ENCODE results near the gene SMIM22. TPM values are rescaled to one million over a fixed set of nuclear protein-coding genes. Genes with fewer than 3 reads are reported as not detected.

SMIM22 gene
- total RNA-seq, 6 donors from 2014 or later = 5.2 to 71.0 (median 36.6) TPM

- no peaks in the 10 kb centered on the region for H3K27me3 ChIP-seq
- TF ChIP-seq POLR2A (IDR thresholded peaks at IDR 0.05) = no peak
- no peak for TF ChIP-seq POLR2AphosphoS5 (IDR thresholded peaks at IDR 0.05)
- no peak for DNase-seq
- 91 to 94% methylated on average over 11 of the region's 11 CpGs for WGBS, 2 donors
- H3K4me1 ChIP-seq = no peaks in the 10 kb centered on the region
- no peak overlapping the region for H3K27ac ChIP-seq
- peaks cover 17 to 86% (median 64%) of the 10 kb centered on the region in 4 donors for H3K36me3 ChIP-seq
- H3K4me3 ChIP-seq = no peak overlapping the region
- ATAC-seq (ENCODE audit: low FRiP score in 2 of 2) = no peak
- no peaks in the 10 kb centered on the region for H3K9me3 ChIP-seq
Observed at GRCh38 chr16:4753227-4753626, 41.9 kb upstream of the SMIM22 start.

- Histone ChIP-seq H3K27ac (no peak overlapping the region), H3K4me3 (no peak overlapping the region), H3K27me3 (no peaks in the 10 kb centered on the region), H3K4me1 (no peaks in the 10 kb centered on the region), H3K9me3 (no peaks in the 10 kb centered on the region), H3K36me3 (peaks cover 22 to 96% (median 74%) of the 10 kb centered on the region in 4 donors)
- DNase-seq (no peak), ATAC-seq (ENCODE audit: low FRiP score in 2 of 2) (no peak)
- TF ChIP-seq EP300 (IDR thresholded peaks at IDR 0.05) (no peak), POLR2AphosphoS5 (IDR thresholded peaks at IDR 0.05) (no peak), CTCF (IDR thresholded peaks at IDR 0.05) (no peak), POLR2A (IDR thresholded peaks at IDR 0.05) (no peak)
- 97 to 100% methylated on average over 4 of the region's 4 CpGs for WGBS, 2 donors
Observed at GRCh38 chr16:4754865-4755264, 40.3 kb upstream of the SMIM22 start.

- Histone ChIP-seq H3K9me3 (no peaks in the 10 kb centered on the region), H3K27ac (no peak overlapping the region), H3K36me3 (peaks cover 28 to 98% (median 79%) of the 10 kb centered on the region in 4 donors), H3K4me3 (no peak overlapping the region), H3K4me1 (no peaks in the 10 kb centered on the region), H3K27me3 (no peaks in the 10 kb centered on the region)
- WGBS, 2 donors = 91 to 98% methylated on average over 6 of the region's 6 CpGs
- ATAC-seq (ENCODE audit: low FRiP score in 2 of 2) = no peak
- DNase-seq = no peak
- TF ChIP-seq EP300 (IDR thresholded peaks at IDR 0.05) (no peak), CTCF (IDR thresholded peaks at IDR 0.05) (no peak), POLR2AphosphoS5 (IDR thresholded peaks at IDR 0.05) (no peak), POLR2A (IDR thresholded peaks at IDR 0.05) (no peak)
Observed at GRCh38 chr16:4755687-4756086, 39.5 kb upstream of the SMIM22 start.

- no peak overlapping the region for H3K4me3 ChIP-seq
- DNase-seq (peak in 1 of 2 donors; percentile 68), ATAC-seq (ENCODE audit: low FRiP score in 2 of 2) (no peak)
- WGBS, 2 donors = 98% methylated on average over 7 to 16 of the region's 23 CpGs
- no peaks in the 10 kb centered on the region for H3K9me3 ChIP-seq
- peaks cover 3 to 7% (median 6%) of the 10 kb centered on the region in 4 donors for H3K4me1 ChIP-seq
- H3K27me3 ChIP-seq = no peaks in the 10 kb centered on the region
- TF ChIP-seq EP300 (IDR thresholded peaks at IDR 0.05) (no peak), POLR2AphosphoS5 (IDR thresholded peaks at IDR 0.05) (no peak), CTCF (IDR thresholded peaks at IDR 0.05) (no peak), POLR2A (IDR thresholded peaks at IDR 0.05) (no peak)
- no peak overlapping the region for H3K27ac ChIP-seq
- H3K36me3 ChIP-seq = peaks cover 18 to 95% (median 75%) of the 10 kb centered on the region in 4 donors
Observed at GRCh38 chr16:4760221-4760910, 34.8 kb upstream of the SMIM22 start.

GRCh38 chr16:4762205-4762604 lies 33.0 kb upstream of the SMIM22 start:
- Histone ChIP-seq H3K27me3 (no peaks in the 10 kb centered on the region), H3K4me1 (peaks cover 14 to 19% (median 18%) of the 10 kb centered on the region in 4 donors), H3K9me3 (no peaks in the 10 kb centered on the region), H3K36me3 (peaks cover 18 to 79% (median 64%) of the 10 kb centered on the region in 4 donors), H3K4me3 (no peak overlapping the region), H3K27ac (no peak overlapping the region)
- DNase-seq = peak in 1 of 2 donors; percentile 70
- no peak for ATAC-seq (ENCODE audit: low FRiP score in 2 of 2)
- TF ChIP-seq POLR2AphosphoS5 (IDR thresholded peaks at IDR 0.05) (no peak), CTCF (IDR thresholded peaks at IDR 0.05) (no peak), EP300 (IDR thresholded peaks at IDR 0.05) (no peak), POLR2A (IDR thresholded peaks at IDR 0.05) (no peak)
- WGBS, 2 donors = 94 to 97% methylated on average over 4 to 6 of the region's 9 CpGs

Measured in upper lobe of left lung (tissue), 6 donors.